HFFc6 (cell line): ENCODE measurements around the gene GRHL3. TPM values are rescaled to one million over a fixed set of nuclear protein-coding genes. Genes with fewer than 3 reads are reported as not detected.

Experiments used
- DNase-seq: peaks from one replicate; pipeline ENCODE4 v3.0.0-alpha.2; 2018
- H3K27ac Mint-ChIP-seq: 2 replicates; pipeline ENCODE4 v1.8.0; 2020; ENCODE audit warnings: mild to moderate bottlenecking, mixed read lengths
- H3K27me3 Mint-ChIP-seq: 2 replicates; pipeline ENCODE4 v1.8.0; 2021; ENCODE audit warnings: mild to moderate bottlenecking, moderate library complexity, mixed read lengths; ENCODE audit not compliant: insufficient read depth
- H3K36me3 Mint-ChIP-seq: 2 replicates; pipeline ENCODE4 v1.8.0; 2021; ENCODE audit warnings: low read depth, mixed read lengths
- H3K4me1 Mint-ChIP-seq: 2 replicates; pipeline ENCODE4 v1.8.0; 2020; ENCODE audit warnings: low read depth, mixed read lengths
- H3K4me3 Mint-ChIP-seq: 2 replicates; pipeline ENCODE4 v1.8.0; 2020; ENCODE audit warnings: mild to moderate bottlenecking, moderate library complexity, mixed read lengths
- H3K9me3 Mint-ChIP-seq: 2 replicates; pipeline ENCODE4 v1.8.0; 2020; ENCODE audit warnings: mild to moderate bottlenecking, mixed read lengths
- total RNA-seq, 6 experiments: library from RNA; stranded (reverse); fragmentation: NEBNext Ultra II Directional; extraction: Animal tissue kit (Norgen Biotek cat#: 25700); gene quantifications; 2 replicates in 1 of 6; 3 replicates in 5 of 6; pipeline ENCODE4 v1.2.3, GENCODE V29; 2021
- TF ChIP-seq, protein P1 (sequence below): fragments of 200-600 bp; sonication (generic); IDR thresholded peaks from 2 replicates; pipeline ENCODE4 v1.5.0; 2021; ENCODE audit warnings: antibody characterized with exemption, mild to moderate bottlenecking

The GRHL3 gene
- total RNA-seq, 6 experiments from 2014 or later: not detected

DNA sequence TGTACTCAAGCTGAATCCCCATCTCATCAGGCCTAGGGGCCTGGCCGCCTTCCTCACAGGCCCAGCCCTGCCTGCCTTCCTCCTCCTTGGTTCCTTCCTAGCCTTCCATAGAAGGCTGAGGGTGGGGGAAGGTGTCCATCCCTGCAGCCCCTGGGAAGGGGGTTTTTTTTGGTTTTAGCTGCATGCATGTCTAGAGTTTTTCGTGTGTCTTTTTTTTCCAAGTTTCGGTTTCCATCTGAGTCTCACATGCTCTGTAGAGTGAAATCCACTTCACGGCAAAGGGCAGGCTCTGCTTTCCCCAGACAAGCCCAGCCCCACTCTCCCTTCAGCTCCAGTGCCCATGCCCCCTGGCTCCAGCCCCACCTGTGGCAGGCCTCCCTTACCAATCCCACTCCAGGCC lies 32.1 kb downstream of the GRHL3 start:
- H3K4me1 Mint-ChIP-seq: peaks cover 30% of the 10 kb centered on the region
- no peak for DNase-seq
- no peaks in the 10 kb centered on the region for H3K36me3 Mint-ChIP-seq
- H3K27ac Mint-ChIP-seq: no peak overlapping the region
- TF ChIP-seq, protein P1, sequence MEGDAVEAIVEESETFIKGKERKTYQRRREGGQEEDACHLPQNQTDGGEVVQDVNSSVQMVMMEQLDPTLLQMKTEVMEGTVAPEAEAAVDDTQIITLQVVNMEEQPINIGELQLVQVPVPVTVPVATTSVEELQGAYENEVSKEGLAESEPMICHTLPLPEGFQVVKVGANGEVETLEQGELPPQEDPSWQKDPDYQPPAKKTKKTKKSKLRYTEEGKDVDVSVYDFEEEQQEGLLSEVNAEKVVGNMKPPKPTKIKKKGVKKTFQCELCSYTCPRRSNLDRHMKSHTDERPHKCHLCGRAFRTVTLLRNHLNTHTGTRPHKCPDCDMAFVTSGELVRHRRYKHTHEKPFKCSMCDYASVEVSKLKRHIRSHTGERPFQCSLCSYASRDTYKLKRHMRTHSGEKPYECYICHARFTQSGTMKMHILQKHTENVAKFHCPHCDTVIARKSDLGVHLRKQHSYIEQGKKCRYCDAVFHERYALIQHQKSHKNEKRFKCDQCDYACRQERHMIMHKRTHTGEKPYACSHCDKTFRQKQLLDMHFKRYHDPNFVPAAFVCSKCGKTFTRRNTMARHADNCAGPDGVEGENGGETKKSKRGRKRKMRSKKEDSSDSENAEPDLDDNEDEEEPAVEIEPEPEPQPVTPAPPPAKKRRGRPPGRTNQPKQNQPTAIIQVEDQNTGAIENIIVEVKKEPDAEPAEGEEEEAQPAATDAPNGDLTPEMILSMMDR: no peak
- H3K9me3 Mint-ChIP-seq: no peaks in the 10 kb centered on the region
- no peak overlapping the region for H3K4me3 Mint-ChIP-seq
- H3K27me3 Mint-ChIP-seq: peaks cover 4% of the 10 kb centered on the region

DNA sequence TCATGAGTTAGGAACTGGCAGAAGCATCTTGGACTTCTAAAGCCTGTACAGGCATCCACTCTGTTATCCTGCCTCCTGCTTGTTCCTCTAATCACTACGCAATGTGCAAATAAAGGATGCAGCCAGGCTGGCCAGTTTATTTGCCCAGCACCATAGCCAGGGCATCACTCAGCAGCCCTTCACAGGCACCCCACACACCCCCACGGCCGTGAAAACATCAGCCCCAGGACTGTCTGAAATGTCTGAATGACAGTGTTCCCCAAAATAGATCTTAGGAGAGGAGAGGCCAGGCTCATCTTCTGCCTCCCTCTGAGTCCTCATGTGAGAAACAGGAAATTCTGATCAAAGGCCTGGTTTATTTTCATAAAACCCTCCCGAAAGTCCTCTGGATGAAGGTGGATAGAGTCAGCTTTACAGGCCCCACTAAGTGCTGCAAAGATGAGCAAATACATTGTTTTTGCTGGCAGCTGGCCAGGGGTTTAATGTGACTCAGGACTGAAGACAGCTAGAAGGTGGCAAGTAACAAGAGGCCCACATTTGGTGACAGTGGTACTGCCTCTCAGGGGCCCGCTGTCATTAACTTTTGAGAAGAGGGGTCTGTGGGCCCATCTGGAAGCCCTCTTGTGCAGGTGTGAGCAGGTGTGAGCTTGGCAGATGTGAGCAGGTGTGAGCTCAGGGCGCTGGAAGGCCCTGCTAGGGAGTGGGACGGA lies 32.9 kb downstream of the GRHL3 start:
- TF ChIP-seq, protein P1: no peak
- peak; percentile 70 for DNase-seq

DNA sequence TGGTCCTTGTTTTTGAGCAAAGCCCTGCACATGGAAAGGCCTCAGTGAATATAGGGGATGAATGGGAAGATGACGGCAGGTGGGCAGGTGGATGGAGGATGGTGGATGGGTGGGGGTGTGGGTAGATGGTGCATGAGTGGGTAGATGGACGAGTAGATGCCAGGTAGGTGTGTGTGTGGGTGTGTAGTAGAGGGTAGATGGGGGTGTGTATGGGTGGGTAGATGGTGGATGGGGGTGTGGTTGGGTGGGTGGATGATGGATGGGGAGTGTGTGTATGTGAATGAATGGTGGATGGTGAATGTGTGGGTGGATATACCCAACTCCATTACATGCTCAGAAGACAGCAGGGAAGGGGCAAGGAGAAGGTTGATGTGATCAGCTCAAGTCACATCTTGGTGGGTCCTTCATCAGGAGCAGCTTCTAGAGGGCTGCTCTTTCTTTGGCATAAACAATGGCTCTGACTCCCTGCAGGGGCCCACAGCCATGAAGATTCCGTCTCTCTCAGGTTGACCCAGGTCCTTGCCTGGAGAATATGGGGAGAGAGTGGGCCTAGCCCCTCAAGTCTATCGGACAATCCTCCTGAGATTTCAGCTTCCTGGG lies 34.2 kb downstream of the GRHL3 start:
- H3K27ac Mint-ChIP-seq: no peak overlapping the region

More for the DNA sequence above, 32.9 kb downstream of the GRHL3 start:
- Mint-ChIP-seq H3K4me1 (peaks cover 30% of the 10 kb centered on the region), H3K9me3 (no peaks in the 10 kb centered on the region), H3K27ac (no peak overlapping the region), H3K36me3 (no peaks in the 10 kb centered on the region), H3K4me3 (no peak overlapping the region), H3K27me3 (peaks cover 4% of the 10 kb centered on the region; the same call in 1 of the 2 replicates)

DNA sequence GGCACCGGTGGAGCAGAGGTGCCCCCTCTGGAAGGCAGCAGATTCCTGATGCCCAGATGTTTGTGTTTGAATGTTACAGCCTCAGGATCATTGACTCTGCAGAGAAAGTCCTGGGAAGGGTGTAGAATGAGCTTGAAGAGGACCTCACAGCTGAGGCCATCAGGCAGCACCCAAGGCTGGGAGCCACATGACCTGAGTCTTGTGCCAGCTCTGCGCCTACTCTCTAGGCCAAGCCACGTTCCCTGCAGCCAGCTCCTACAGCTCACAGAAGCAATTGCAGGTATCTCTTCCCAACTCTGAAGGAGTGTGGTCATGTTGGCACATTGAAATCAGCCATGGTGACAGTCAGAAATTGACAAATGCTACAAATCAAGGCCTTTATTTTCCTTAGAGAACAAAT lies 36.3 kb downstream of the GRHL3 start:
- H3K36me3 Mint-ChIP-seq: peaks cover 5% of the 10 kb centered on the region
- H3K27ac Mint-ChIP-seq: no peak overlapping the region
- no peaks in the 10 kb centered on the region for H3K9me3 Mint-ChIP-seq
- peaks cover 2% of the 10 kb centered on the region; the same call in 1 of the 2 replicates for H3K27me3 Mint-ChIP-seq
- no peak overlapping the region for H3K4me3 Mint-ChIP-seq
- TF ChIP-seq, protein P1: no peak
- peaks cover 18% of the 10 kb centered on the region for H3K4me1 Mint-ChIP-seq
- DNase-seq: no peak

More for the DNA sequence above, 34.2 kb downstream of the GRHL3 start:
- TF ChIP-seq, protein P1: no peak
- no peaks in the 10 kb centered on the region for H3K9me3 Mint-ChIP-seq
- peaks cover 5% of the 10 kb centered on the region; the same call in 1 of the 2 replicates for H3K36me3 Mint-ChIP-seq
- peaks cover 30% of the 10 kb centered on the region for H3K4me1 Mint-ChIP-seq
- DNase-seq: no peak
- peaks cover 4% of the 10 kb centered on the region; the same call in 1 of the 2 replicates for H3K27me3 Mint-ChIP-seq
- H3K4me3 Mint-ChIP-seq: no peak overlapping the region

DNA sequence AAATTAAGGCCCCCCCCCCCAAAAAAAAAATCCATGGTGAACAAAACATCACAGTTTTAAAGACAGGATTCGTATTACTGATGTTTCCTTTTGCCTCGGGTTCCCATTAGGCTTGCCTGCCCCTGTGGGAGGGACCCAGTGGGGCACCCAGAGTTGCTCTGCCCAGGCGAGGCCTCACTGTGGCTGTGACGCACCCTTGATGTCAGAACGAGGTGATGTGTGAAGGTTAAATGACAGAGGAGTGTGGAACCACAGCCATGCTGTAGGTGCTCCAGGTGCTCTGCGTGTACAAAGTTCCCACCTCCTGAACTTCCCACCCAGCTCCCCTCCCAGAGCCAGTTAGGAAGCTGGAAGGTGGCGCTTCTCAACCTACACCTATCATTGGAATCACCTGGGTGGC lies 37.9 kb downstream of the GRHL3 start:
- no peak overlapping the region for H3K27ac Mint-ChIP-seq
- TF ChIP-seq, protein P1: no peak
- H3K4me3 Mint-ChIP-seq: no peak overlapping the region
- H3K36me3 Mint-ChIP-seq: peaks cover 11% of the 10 kb centered on the region
- peaks cover 6% of the 10 kb centered on the region for H3K4me1 Mint-ChIP-seq
- no peaks in the 10 kb centered on the region for H3K9me3 Mint-ChIP-seq
- DNase-seq: no peak
- H3K27me3 Mint-ChIP-seq: peaks cover 4% of the 10 kb centered on the region; the same call in 1 of the 2 replicates
